Stomach (tissue), 4 donors: ENCODE data around the gene NR2F1.

Source experiments
- CTCF ChIP-seq, 7 experiments: fragments of 450-650 bp in 4 of 7; fragments of 200-600 bp in 3 of 7; sonication (generic) in 3 of 7; IDR thresholded peaks; one replicate each; pipeline ENCODE4 v1.5.1; 2016 to 2019; ENCODE audit warnings: antibody characterized with exemption in 7 of 7, control low read depth in 2 of 7, mild to moderate bottlenecking in 1 of 7
- EP300 ChIP-seq: sonication (generic); formaldehyde crosslinking; IDR thresholded peaks from one replicate; pipeline ENCODE4 v1.6.1; 2017; ENCODE audit warnings: antibody characterized with exemption
- POLR2A ChIP-seq, 4 donors: fragments of 450-650 bp; IDR thresholded peaks; one replicate each; pipeline ENCODE4 v1.6.1; 2016; ENCODE audit warnings: antibody characterized with exemption in 4 of 4, control low read depth in 2 of 4, mild to moderate bottlenecking in 1 of 4, moderate library complexity in 1 of 4
- POLR2AphosphoS5 ChIP-seq, 3 donors: sonication (generic); formaldehyde crosslinking; IDR thresholded peaks; one replicate each; pipeline ENCODE4 v1.6.1; 2016; ENCODE audit warnings: antibody characterized with exemption in 3 of 3

GRCh38 chr5:93636837-93637236 lies 53.8 kb downstream of the NR2F1 start:
- no peak for TF ChIP-seq CTCF (IDR thresholded peaks at IDR 0.05)
- no peak for TF ChIP-seq EP300
- no peak for TF ChIP-seq POLR2AphosphoS5 (IDR thresholded peaks at IDR 0.05)
- no peak for TF ChIP-seq POLR2A (IDR thresholded peaks at IDR 0.05)
